Measurements from ENCODE around the gene DUSP9.
A peak's percentile ranks its signal among the peaks of the same experiment; 100 is the strongest.
"Not testable (repeated sequence)": the region's sequence is repeated elsewhere in the genome, so short reads cannot be mapped to it uniquely, and the experiment has no call there.

Gene DUSP9

DNA sequence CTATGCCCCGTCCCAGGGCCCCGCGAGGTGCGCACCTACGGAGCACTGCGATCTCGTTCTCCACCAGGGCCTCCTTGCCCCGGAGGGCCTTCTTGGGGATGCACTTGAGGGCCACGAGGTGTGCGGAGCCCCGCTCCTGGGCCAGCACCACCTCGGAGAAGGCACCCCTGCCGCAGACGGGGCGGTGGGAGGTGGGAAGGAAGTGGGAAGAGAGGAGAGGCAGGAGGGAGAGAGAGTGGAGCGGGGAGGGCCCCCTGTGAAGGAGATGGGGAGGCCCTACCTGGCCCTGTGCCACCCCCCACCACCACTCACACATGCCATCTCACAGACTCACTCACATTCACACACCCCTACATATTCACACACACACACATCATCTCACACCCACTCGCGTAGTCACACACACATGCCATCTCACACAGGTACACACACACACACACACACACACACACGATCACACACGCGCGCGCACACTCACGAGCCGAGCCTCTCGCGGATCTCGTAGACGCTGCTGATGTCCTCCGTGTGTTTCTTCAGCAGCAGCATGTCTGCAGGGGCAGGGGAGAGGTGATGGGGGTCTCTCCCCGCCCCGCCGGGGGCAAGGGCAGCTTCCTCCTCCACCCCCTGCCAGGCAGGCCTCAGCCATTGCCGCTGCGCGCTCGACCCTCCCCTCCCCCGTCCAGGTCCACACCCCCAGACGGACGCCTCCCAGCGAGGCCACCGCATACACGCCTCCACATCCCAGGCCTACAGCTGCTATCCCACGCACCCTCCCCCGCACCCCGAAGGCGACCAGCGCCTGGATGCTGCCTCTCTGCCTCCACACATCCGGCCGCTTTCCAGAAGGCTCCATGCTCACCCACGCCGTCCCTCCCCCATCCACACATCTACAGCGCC, 25.8 kb downstream of the DUSP9 start:
- no peak for DNase-seq (ENCODE audit: low spot score)

DNA sequence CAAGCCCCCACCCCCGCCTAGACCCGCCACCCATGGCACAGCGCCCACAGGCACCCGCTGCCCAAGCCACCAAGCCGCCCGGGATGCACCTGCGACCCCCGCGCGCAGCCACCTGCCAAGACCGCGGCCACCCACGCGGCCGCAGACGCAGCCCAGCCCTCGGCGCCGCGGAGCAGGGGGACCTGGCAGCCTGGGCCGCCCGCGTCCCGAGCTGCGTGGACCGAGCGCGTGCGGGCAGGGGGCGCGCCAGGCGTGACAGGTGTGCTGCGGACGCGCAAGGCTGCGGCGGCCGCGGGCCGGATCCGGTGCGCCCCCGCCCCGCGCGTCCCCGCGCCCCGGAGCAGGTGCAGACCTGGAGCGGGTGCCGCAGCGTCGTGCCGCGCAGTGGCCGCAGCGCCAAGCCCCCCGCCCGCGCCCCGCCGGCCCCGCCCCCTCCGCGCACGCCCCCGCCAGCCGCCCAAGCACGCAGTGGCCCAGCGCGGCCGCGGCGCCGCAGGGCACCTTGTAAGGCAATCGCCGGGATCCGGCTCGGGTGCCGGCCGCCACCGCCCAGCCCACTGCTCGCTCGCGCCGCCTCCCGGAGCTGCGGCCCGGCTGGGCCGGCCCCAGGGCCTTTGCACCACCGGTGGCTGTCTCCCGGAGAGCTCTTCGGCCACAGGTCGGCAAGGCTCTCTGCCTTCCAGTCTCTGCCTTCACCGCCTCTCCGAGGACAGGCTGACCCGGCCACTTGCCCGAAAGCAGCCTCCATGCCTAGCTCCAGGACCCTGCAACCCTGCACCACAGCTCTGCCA, 26.6 kb downstream of the DUSP9 start, which contains the start of gene PNCK:
PNCK (minus strand) TSS at position 386 of the 791 bp plus-strand sequence. CDS start 737 bp downstream, outside the sequence.
- DNase-seq (ENCODE audit: low spot score): no peak

DNA sequence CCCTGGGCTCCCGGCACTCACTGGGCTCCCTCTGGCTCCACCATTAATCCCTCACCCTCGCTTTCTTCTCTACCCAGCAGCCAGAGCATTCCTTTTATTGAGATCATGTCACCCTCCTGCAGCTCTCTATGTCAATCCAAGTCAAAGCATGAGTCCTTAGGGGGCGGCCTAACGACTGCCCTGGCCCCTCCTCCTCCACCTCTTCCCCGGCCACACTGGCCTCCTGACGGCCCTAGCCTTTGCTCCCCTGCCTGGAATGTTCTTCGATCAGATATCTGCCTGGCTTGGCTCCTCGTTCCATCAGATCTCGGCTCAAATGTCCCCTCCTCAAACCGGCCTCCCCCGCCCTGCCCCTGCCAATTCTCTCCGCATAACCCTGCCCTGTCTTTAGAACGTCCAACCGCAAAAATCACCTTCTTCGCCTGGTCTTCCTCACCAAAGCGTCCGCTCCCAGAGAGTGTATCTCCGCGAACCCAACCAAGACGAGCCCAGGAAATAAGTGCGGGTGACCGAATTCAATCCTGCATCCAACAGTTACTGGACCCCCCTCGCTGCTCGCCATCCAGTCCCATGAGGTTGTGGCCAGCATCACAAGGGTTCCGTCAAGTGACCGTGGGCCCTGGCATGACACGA, 27.3 kb downstream of the DUSP9 start:
- DNase-seq (ENCODE audit: low spot score): no peak

DNA sequence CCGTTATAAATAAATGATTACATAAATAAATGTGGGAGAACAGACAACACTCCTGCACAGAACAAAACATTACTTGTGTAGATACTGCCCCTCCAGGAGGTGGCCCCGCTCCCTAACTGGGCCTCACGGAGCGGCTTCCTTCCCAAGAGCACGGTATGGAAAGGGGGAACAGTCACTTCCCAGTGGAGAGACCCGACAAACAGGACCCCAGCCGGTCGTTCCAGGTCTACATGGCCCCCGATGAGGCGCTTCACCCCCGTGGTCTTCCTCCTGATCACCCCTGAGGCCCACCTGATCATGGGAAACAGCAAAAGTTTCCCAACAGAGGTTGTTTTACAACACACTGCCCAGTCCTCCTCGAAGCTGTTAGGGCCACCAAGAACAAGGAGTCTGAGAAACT, 34.2 kb downstream of the DUSP9 start:
- DNase-seq (ENCODE audit: low spot score): no peak

DNA sequence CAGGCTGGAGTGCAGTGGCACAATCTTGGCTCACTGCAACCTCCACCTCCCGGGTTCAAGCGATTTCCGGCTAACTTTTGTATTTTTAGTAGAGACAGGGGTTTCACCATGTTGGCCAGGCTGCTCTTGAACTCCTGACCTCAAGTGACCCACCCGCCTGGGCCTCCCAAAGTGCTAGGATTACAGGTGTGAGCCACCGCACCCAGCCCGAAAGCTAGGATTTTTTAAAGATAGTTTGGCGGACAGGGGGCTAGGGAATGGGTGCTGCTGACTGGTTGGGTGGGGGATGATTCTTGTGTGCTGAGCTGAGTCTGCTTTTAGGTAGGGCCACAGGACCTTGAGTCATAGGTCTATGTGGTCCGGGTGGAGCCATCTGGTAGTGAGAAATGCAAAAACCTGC, 36.5 kb downstream of the DUSP9 start:
- not testable (repeated sequence) for DNase-seq (ENCODE audit: low spot score)

DNA sequence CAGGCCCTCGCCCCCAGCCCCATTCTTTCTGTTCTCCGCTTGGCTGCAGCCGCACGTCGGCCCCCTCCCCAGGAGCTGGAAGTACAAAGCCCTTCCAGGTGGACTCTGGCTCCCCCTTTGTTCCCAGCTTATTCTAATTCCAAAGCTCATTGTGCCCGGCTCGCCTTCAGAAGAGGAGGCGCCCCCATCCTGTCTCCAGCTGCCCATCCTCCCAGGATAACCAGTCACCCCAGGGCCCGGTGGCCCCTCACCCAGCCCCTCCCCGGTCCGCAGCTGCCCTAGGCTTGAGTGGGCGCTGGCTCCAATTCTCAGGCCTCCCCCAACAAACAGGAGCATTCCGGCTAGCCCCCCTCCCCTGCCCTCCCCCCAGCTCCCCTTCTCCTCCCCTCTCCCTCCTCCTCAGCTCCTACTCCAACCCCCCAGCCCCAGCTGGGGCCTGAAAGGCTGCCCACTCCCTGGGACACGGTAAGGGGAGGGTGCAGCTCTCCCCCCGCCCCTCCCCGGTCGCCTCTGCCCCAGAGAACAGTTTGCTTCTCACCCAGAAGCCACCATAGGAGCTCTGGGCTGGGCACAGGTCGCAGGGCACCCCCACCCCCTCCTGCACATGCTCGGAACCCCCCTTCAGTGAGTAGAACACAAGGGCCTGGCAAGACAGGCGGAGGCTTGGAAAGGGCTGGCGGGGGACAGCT, 37.6 kb downstream of the DUSP9 start:
- DNase-seq (ENCODE audit: low spot score): no peak

DNA sequence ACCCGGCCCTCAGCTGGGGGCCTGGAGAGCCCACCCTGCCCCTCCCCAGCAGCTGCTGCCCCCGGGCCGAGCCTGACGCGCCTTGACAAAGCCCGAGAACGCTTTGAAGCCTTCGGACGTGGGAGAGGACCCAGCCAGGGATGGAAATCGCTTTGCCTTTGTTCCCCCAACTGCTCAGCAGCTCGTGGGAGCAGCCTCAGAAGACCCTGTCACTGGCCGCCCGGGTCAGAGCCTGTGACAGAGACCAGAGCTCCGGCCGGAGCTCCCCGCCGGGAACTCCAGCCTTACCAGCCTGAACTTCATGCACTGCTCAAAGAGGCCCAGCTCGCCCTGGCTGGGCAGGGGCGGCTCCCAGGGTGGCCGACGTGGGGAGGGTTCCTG, 38.1 kb downstream of the DUSP9 start:
- no peak for DNase-seq (ENCODE audit: low spot score)

DNA sequence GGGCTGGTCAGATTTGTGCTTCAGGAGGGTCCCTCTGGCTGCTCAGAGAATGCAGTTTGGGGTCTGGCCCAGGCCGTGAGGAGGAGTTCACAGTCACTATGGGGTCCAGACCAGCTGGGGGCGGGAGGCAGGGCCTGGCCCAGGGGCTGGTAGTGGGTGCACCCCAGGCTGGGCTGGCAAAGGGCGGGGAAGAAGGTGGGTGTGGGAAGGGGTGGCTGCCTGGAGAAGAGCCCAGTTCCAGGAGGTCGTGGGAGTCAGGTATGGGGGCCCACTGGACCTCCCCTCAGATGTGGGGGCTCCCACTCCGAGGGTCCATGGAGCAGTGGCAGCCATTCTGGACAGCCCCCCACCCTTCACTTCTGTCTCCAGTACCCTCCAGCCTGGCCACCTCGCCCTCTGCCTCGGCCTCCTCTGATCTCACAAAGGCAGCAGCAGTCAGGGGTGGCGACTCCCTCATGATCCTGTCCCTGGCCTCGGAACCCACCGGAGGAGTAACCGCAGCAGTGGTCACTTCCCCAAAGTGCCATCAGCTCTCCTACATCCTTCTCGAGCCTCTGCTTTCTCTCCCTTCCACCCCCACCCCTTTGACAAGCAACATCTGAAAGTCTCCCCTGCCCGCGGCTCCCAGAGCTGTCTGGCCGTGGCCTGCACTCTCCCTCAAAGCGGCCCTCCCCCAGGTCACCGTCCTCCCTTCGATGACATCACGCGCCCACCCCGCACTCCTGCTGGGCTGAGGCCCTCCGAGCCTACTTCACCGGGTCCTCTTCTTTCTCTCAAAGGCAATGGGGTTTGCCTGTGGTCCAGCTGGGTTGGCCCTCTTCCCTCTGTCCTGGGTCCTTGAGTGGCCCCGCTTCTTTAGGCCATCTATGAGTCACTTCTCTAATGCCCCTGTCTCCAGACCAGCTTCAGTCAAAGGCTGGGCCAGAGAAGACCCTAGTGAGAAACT, 39.0 kb downstream of the DUSP9 start:
- DNase-seq (ENCODE audit: low spot score): no peak

DNA sequence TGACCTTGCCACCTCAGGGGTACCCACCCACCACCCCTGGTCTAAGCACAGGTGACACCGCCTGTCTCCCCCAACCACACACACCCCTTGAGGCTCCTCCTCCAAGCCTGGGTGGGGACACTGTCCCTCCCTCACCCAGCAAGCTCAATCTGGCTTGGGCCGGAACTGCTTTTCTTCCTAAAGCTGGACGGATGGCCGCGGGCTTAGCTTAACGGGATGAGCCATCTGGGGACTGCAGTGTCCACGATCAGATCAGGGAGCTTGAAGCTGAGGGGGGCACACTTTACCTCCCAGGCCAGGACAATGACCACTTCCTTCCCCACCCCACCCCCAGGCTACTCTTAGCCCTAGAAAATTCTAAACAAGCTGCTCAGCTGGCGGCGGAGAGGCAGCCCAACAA, 39.7 kb downstream of the DUSP9 start:
- DNase-seq (ENCODE audit: low spot score): no peak

DNA sequence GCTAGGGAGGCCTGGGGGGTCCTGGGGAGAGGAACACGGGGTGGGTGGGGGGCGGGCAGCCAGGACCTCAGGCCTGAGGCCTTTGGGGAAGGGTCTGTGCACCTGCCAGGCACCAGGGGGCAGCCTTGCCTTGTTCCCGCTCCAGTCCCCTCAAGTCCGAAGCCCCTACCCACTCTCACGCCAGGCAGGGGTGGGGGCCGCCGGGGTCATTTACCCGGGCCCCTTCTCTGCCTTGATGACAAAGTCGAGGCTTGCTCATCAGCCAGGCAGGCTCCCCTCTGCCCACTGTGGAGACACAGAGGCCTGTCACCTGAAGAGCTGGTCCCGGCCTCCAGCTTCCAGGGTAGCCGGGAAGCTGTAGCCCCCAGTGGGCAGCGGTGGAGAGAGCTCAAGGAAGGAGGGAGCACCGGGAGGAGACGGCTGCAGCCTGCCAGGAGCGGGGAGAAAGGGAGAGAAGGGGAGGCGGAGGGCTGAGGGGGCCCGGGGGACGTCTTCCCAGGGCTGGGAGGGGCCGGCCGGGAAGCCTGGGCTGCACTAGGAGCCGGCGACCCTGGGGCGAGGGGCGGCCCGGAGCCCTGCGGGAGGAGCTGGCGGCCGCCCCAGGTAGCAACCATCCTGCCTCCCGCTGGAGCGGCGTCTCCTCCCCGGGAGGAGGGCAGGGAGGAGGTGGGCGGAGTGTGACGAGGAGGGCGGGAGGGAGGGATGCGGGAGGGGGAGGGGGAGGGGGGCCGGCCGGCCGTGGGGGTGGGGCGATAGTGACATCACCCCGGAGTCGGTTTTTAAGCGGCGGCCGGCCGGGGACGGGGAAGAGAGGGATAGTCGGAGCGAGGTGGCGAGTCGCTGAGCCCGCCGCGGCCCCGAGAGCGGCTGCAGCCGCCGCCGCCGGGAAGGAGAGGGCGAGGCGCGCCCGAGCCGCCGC, 40.4 kb downstream of the DUSP9 start, which contains the start of gene SLC6A8:
SLC6A8 (plus strand) TSS at position 806 of the 919 bp plus-strand sequence. CDS start 649 bp downstream, outside the sequence.
- DNase-seq (ENCODE audit: low spot score): peak; percentile 76

DNA sequence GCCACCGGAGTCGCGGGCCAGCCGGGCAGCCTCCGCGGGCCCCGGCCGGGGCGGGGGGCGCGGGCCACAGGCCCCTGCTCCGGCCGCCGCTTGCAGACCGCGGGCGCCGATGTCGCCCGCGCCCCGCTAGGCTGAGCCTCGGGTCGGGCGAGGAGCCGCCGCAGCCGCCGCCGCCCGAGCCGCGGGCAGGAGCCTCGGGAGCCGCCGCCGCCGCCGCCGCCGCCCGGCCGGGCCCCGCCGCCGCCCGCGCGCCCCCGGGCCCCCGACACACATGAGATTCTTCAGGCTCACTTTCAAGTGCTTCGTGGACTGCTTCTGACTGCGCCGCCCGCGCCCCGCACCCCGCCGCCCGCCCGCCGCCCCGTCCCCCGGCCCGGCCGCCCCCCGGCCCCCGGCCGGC, 41.1 kb downstream of the DUSP9 start:
- DNase-seq (ENCODE audit: low spot score): peak; percentile 5

DNA sequence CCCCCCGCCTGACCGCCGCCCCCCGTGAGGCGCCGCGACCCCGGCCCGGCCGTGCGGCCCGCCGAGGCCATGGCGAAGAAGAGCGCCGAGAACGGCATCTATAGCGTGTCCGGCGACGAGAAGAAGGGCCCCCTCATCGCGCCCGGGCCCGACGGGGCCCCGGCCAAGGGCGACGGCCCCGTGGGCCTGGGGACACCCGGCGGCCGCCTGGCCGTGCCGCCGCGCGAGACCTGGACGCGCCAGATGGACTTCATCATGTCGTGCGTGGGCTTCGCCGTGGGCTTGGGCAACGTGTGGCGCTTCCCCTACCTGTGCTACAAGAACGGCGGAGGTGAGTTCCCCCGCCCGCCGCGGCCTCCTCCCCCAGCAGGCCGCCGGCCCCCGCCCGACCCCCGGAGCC, 41.5 kb downstream of the DUSP9 start:
- no peak for DNase-seq (ENCODE audit: low spot score)

DNA sequence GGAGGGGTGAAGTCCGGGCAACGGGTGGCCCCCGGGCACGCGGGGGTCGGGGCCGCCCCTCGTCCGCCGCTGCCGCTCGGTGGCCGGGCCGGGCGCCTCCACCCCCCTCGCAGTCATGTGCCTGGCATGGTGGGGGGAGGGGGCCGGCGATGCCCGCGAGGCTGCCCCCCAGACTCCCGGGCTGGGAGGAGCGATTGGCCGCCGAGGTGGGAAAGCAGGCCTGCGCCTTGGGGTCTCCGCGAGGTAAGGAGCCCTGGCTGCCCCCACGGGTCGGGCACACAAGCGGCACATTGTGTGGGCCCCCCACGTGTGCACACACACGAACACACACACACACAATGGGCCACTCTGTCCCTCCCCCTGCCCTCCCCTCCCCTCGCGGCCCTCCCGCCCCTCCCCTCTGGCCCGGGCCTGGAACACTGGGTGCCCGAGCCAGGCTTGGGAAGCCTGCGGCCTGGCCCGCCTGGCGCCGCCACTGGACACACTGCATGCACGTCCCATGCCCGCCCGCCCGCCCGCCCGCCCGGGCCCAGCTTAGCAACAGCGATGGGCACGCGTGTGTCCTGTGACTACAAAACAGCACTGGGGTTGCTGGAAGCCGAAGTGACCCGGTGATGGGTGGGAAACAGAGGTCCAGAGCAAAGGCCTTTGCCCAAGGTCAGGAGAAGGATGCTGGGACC, 42.0 kb downstream of the DUSP9 start:
- DNase-seq (ENCODE audit: low spot score): no peak

DNA sequence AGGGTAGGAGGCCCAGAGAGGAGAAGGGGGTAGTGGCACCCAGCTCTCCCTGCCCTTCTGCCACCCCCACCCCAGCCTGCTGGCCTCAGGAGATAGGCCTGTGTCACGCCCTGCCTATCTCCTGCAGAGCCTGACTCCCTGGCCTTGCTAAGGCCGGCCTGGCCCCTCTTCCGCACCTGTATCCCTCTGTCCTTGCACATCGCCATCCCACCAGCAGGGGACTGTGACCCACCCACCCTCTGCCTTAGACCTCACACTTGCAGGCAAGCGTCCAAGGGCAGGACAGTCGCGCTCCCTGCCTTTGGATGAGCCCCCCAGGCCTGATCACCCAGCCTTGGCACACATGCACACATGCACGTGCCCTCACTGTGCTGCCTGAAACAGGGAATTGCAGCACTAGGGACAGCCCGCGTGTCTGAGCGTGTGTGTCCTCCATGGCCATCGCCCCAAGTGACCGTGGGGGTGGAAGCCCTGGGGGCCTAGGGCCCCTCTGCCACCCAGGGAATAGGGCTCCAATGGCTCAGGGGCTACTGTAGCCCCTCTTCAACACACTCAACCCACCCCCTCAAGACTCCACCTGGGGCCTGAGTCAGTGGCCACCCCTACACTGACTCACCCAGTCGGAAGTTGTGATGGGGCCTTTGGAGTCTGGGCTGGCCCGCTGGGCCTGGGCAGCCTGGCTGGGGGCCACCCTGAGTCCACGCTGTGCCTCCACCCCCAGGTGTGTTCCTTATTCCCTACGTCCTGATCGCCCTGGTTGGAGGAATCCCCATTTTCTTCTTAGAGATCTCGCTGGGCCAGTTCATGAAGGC, 42.9 kb downstream of the DUSP9 start:
- DNase-seq (ENCODE audit: low spot score): peak; percentile 78

DNA sequence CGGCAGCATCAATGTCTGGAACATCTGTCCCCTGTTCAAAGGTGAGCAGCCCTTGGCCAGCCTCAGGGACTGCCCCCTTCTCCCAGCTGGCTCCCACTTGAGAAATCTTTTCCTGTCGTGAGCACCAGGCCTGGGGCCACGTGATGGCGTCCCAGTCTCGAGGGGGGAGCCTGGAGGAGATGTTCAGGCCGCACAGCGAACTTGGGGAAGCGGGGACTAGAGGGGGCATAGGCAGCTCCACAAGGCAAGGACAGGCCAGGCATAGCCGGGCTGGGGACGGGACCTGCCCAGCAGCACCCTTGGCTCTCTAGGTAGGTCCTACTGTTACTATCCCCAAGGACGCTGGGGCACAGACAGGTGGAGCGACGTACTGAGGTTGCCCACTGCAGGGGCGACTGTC, 43.5 kb downstream of the DUSP9 start:
- DNase-seq (ENCODE audit: low spot score): no peak

DNA sequence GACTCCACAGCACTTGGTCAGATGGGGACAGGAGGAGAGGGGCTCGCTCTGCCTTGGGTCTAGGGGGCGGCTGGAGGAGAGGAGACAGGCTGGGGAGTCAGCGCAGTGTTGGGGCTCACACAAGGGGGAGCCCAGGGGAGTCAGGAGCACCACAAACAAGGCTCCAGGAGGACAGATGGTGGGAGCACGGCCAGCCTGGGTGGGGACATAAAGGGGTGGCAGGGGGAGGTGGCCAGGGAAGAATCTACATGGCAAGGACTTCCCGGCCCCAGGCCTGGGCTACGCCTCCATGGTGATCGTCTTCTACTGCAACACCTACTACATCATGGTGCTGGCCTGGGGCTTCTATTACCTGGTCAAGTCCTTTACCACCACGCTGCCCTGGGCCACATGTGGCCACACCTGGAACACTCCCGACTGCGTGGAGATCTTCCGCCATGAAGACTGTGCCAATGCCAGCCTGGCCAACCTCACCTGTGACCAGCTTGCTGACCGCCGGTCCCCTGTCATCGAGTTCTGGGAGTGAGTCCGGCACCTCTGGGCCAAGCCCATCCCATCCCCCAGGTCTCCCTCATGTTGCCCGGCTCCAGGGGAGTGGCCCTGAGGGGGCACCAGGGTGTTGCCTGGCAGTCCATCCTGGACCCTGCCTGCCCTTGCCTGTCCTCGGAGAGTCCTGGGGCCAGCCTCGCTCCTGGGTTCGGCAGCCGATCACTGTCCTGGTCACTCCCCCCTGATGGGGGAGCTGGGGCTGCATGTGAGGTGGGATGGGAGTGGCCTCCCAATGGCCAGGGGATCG, 44.2 kb downstream of the DUSP9 start:
- DNase-seq (ENCODE audit: low spot score): not testable (repeated sequence)

DNA sequence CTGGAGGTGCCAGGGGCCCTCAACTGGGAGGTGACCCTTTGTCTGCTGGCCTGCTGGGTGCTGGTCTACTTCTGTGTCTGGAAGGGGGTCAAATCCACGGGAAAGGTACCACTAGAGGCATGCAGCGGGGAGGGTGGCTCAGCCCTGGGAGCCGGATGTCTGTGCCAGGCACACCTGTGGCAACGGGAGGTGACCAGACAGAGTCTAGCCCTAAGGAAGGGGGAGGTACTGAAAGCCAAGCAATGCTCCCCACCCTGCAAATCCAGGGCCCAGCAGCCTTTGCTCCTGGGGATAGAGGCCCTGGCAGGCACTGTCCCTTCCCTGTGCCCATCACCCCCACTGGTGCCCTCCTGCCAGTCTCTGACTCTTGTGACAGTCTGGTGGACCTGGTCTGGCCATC, 45.0 kb downstream of the DUSP9 start:
- DNase-seq (ENCODE audit: low spot score): no peak
